ENCODE measurements around the gene CRTC2.
"Not testable (repeated sequence)": the region's sequence is repeated elsewhere in the genome, so short reads cannot be mapped to it uniquely, and the experiment has no call there.

The CRTC2 gene

DNA sequence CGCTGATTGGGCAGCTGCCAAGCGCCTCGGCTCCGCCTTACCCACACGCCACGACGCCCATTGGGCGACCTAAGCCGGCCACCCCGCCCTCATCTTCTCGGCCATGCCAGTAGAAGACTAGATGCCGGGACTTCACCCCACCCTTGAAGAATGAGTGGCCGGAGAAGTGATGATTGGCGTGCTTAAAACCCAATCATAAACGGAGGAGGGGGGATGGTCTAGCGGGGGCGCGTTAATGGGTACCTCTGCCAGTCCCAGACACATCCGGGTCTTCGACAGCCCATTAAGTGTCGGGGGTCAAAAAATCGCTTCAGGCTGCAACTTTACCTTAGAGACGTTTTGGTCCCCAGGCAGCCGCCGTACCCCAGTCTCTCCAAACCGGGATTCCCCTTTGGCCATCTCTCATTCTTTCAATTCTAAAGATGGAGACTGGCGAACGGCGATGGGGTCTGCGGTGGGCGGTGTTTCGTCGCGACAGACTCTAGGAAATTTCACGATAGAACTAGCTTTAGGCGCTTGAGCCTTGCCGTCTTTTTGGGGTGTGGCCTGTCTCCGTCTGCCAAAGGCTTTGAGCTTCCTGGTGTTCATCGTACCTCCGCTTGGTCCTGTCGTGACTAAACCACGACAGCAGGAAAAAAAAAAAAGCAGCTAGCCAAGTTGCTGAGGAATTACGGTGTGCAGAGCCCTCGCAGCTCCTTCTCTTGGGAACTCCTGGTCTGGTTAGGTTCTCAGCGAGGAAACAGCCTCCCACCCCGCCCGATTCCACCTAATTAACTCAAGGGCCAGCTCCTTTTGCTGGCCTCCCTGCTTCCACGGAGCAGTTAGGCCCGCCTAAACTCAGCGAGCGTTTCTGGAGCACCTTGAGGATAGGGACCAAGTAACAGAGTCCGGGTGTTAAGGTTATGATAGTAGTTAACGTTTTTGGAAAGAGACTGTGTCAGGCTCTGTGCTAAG is 35.2 kb downstream of the CRTC2 start, which contains the start of gene GATAD2B:
Gene GATAD2B, minus strand, starts transcription at position 1 of the 954 bp plus-strand sequence. CDS start 94,625 bp downstream, outside the sequence.
- peak; percentile 100 for DNase-seq

GRCh38 chr1:153922076-153922971 is 36.1 kb downstream of the CRTC2 start:
- no peak for DNase-seq

DNA sequence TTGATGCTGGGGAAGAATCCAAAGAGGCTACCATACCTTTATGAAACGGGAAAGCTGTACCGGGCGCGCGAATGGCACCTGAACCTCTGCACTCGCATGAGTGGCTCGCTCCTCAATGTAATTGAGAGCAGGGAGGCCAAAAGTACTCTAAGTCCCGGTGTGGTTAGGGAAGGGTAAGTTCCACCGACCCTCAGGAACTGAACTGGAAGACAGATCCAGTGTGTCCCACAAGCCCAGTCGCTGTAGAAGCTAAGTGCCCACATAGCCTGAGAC is 36.7 kb downstream of the CRTC2 start:
- DNase-seq, result peak; percentile 19

- no peak for DNase-seq
These were observed 37.2 kb downstream of the CRTC2 start for GRCh38 chr1:153921080-153921802.

DNA sequence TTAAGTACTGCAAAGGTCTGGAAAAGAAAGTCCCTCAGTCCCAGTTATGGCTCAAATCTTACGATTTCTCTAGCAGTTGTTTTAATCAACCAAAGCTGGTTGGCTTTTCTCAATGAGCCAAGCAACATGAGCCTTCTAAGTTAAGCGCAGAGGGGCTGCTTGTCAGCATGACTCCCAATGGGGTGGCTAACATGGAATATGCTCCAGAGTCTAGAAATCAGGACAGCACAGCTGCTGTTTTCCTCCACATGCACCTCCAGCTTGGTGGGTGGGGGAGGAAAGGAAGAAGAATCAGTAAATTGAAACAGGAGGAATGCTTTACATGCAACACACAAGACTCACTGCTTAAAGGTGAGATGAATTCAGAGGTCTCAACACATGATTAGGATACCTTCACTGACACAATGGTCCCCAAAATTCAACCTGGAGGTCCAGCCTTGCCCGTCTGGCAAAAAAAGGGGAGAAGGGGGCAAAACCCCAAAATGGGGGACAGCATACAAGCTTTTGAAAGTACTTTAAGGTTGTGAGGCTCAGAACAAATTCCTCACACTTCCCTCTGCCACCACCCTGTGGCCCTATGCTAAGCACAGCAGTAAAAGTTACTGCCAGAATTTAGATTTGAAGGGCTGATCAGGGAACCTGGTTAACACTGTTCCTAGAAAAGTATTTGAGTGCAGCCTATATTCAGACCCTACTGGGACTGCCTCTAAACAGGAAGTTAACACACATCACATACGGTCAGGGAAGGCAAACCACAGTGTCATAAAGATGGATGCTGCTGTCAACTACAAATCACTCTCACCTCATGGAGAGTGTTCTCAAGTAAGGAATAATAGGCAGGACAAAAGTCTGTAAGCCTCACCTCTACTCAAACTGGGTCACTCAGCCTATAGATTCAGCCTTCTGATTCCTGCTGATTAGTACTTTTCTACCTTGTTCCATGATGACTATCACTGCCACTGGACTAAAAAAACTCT is 38.2 kb downstream of the CRTC2 start:
- peak; percentile 56 for DNase-seq

DNA sequence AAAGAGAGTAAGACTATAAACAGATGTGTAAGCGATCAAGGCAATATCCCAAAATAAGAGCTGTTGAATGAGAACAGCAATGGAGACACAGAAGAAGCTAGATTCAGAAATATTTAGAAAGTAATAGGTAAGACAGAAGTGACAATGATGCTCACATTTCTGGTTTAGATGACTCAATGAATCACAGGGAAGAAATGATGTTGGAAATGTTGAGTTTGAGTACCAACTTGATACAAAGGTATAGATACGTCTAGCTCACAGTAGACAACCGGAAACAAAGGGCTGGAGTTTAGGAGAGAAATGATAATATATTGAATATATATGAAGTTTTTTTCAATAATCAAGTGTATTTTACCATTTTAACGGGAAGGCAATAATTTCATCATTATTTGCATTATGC is 42.1 kb downstream of the CRTC2 start:
- DNase-seq, result no peak

DNA sequence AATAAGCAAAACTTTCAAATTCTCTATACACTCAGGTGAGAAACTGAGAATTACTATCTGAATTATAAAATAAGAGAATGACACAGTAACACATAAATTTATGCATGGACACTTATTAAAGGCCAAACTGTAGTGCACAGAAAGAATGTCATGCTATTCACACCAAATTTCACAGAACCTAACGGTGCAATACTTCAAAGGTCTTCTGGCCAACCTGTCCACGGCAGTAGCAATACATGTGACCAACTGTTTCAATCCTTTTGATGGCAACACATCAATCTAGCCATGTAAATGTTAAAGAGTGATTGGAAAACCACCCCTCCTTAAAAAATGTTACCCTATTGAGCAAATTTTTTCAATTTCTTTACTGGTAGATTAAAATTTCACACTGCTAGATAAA is 46.1 kb downstream of the CRTC2 start:
- DNase-seq, result no peak

DNA sequence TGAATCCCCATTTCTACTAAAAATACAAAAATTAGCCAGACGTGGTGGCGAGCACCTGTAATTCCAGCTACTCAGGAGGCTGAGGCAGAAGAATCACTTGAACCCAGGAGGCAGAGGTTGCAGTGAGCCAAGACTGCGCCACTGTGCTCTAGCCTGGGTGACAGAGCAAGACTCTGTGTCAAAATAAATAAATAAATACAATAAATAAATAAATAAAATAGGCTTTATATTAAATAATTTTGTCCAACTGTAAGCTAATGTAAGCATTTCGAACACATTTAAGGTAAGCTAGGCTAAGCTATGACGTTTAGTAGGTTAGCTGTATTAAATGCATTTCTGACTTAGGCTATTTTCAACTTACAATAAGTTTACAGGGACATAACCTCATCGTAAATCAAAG is 47.9 kb downstream of the CRTC2 start:
- DNase-seq, result not testable (repeated sequence)

DNA sequence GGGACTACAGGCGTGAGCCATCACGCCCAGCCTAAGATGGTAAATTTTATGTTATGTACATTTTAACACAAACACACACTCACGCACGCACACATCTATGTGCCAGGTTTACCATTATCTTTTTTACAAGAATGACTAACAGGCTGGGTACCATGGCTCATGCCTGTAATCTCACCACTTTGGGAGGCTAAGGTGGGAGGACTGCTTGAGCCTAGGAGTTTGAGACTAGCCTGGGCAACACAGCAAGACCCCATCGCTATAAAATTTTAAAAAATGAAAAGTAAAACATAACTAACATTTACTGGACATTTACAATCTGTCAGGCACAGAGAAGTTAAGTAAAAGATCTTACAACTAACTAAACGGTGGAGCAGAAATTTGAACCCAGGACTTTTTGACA is 50.3 kb downstream of the CRTC2 start:
- DNase-seq, result no peak

DNA sequence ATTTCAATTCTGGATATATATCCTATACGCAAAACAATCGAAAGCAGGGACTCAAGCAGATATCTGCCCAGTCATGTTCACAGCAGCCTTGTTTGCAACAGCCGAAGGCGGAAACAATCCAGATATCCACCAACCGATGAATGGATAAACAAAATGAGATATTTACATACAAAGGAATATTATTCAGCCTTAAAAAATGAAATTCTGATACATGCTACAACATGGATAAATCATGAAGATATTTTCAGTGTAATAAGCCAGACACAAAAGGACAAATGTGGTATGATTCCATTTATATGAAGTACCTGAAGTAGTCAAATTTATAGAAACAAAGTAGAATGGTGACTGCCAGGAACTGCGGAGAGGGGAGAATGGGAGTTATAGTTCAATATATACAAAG is 51.3 kb downstream of the CRTC2 start:
- DNase-seq, result no peak

DNA sequence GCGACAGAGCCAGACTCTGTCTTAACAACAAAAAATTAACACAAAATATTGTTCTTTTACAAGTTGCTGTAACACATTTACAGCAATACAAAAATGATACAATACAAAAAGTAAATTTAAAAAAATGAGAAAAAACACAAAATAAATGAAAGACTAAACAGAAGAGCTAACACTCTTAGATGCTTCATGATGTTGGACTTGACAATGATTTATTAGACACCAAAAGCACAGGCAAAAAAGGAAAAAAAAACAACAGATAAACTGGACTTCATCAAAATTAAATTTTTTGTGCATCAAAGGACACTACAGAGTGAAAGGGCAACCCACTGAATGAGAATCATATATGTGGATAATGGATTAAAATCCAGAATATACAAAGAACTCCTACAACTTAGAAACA is 52.0 kb downstream of the CRTC2 start:
- no peak for DNase-seq

DNA sequence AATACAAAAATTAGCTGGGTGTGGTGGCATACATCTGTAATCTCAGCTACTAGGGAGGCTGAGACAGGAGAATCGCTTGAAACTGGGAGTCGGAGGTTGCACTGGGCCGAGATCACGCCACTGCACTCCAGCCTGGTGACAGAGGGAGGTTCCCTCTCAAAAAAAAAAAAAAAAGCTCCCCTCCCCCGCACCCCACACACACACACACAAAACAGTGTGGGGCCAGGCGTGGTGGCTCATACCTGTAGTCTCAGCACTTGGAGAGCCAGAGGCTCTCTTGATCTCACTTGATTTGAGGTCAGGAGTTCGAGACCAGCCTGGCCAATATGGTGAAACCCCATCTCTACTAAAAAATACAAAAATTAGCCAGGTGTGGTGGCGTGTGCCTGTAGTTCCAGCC is 52.5 kb downstream of the CRTC2 start:
- DNase-seq, result not testable (repeated sequence)

DNA sequence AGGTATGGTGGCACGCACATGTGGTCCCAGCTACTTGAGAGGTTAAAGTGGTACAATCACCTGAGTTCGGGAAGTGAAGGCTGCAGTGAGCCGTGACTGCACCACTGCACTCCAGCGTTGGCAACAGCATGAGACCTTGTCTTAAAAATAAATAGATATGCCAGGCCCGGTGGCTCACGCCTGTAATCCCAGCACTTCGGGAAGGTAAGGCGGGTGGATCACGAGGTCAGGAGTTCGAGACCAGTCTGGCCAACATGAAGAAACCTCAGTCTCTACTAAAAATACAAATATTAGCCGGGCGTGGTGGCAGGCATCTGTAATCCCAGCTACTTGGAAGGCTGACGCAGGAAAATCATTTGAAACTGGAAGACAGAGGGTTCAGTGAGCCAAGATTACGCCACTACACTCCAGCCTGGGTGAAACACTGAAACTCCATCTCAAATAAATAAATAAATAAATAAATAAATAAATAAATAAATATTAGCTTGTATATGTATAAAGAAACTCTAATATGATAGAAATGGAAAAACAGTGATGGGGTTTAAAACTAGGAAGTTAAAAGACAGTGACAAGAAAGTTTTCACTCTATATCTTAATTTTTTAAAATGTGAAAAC is 54.5 kb downstream of the CRTC2 start:
- no peak for DNase-seq

DNA sequence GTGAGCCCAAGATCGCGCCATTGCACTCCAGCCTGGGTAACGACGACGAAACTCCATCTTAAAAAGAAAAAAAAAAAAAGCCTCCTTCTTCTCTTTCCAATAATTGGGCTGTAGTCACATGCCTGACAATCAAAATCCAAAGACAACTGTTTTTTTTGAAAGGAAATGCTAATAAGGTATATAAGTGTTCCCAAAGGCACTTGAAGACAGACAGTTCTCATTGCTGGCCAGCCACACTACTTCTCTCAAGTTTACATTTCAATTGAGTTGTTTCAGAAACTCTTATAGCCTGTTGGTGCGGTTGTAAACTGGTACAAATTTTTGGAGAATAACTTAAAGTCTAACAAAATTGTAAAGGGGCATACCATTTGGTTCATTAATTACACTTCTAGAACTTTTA is 58.9 kb downstream of the CRTC2 start:
- no peak for DNase-seq
